Measurements from ENCODE around the gene CHST11.

CHST11 gene

DNA sequence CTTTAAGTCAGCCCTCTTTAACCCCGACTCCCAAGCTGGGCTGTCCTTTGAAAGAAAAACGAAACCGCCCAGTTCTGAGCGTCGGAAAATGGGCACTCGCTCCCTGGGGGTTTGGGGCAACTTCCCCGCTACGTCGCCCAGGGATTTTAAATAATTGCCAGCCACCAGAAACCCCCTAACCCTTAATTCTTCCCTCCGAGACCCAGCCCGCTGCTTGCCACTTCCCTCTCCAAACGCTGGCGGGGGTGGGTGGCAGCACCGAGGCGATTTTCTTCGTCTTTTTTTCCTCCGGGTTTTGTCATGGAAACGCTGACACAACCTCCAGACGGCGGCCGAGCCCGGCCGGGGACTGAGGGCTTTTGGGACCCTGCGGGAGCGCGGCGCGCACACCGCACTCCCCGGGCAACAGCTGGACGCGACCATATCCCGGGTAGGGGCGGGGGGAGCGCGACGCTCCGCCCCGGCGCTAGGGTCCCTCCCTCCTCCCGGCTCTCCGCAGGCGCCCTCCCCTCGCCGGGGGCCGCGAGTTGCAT lies at the start of gene CHST11:
Gene CHST11, plus strand, starts transcription at position 532 of the 533 bp plus-strand sequence.
- peak; percentile 65 for DNase-seq

DNA sequence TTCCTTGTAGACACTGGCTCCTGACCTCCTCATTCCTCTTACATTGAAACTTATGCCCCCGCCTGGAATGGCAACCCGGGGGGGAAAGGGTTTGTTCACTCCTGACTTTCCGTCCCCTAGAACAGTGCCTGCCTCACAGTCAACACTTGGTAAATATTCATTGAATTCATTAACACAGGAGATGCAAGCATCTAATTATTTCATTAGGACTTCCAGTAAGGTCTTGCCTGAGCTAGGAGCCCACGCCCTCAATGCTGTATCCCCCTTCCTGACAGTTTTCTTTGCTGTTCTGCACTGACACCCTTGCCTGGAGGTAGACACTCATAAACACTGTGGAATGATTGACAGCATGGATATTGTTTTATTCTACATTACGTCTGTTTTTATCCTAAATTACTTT lies 49.3 kb upstream of the CHST11 start:
- DNase-seq: no peak

DNA sequence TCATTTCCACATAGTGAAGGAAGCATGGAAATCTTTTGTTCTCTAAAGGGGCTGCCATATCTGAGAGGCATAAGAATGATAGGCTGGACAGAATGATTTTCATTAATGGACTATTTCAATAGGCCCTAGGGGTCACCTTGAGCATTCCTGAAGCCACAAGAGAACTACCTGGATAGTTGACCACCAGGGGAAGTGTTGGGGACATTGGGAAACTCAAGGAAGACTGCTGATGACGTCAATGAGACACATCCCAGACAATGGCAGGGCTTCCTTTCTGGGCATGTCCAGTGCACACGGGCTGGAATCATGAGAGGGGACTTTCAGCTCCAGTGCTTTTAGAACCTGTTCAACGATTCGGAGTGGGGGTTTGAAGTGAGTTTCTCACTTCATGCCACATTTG lies 48.8 kb upstream of the CHST11 start:
- no peak for DNase-seq

DNA sequence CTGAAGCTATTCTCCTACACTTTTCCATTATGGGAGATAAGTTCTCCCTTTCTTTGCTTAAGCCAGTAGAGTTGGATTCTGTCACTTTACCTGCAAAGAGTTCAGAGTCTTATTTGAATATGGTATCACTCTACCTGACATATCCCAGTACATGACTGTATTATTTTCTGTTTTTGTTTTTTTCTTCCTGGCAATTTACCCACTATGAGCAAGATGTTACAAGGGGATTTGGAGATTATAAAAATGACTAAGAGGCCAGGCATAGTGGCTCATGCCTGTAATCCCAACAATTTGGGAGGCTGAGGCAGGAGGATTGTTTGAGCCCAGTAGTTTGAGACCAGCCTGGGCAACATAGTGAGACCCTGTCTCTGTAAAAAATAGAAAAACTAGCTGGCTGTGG lies 46.4 kb upstream of the CHST11 start:
- DNase-seq: no peak

DNA sequence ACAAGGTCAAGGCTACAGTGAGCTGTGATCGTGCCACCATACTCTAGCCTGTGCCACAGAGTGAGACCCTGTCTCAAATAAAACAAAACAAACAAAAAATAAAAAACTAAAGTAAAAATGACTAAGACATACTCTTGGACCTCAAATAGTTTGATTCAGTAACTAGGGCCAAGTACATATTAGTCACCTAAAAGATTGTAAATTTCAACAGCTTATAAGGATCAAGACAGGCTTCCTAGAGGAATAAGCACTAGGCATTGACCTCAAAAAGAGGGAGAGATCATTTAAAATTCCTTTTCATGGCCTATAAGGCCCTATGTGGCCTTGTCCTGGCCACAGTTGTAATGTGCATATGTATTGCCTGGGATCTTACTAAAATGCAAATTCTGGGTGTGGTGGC lies 46.0 kb upstream of the CHST11 start:
- DNase-seq: no peak

DNA sequence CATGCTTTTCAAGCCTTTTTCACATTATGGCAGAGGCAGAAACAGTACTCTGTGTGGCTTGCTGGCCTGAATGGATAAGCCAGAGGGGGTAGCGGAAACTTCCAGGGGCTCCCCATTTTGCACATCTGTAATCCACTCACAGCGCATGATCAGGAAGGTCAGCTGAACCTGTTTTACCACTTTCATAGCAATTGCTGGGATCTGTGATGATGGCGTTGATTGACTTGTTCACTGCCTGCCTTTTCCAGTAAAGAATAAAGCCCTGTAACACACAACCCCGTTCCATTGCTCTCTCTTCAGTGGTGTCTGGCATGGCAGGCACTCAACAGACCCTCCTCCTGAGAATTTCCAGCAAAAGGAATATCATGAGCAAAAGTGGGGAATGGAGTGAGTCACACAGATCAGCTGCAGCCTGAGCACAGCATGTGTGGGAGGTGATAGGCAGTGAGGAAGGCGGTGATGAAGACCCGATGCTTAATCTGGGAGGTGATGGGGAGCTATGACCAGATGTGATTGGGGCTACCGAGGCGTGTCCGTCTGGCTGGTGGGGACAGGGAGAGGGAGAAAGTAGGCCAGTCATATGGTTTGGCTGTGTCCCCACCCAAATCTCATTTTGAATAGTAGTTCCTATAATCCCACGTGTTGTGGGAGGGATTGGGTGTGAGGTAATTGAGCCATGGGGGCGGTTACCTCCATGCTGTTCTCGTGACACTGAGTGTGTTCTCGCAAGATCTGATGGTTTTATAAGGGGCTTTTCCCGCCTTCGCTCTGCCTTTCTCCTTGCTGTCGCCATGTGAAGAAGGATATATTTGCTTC lies 44.7 kb upstream of the CHST11 start:
- DNase-seq: no peak

DNA sequence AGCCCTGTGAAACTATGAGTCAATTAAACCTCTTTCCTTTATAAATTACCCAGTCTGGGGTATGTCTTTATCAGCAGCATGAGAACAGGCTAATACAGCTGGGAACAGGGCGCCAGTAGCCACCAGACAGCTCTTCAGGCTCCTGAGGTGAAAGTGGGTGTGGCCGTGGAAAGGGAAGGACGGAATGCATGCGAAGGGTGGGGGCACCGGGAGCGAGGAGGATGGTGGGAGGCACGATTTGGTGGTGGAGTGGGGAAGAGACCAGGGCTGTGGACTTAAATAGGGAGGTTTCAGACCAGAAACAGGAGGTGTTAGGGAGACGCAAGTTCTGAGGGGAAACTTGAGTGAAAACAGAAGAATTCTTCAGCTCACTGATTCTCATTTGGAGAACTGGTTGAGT lies 44.1 kb upstream of the CHST11 start:
- DNase-seq: no peak

DNA sequence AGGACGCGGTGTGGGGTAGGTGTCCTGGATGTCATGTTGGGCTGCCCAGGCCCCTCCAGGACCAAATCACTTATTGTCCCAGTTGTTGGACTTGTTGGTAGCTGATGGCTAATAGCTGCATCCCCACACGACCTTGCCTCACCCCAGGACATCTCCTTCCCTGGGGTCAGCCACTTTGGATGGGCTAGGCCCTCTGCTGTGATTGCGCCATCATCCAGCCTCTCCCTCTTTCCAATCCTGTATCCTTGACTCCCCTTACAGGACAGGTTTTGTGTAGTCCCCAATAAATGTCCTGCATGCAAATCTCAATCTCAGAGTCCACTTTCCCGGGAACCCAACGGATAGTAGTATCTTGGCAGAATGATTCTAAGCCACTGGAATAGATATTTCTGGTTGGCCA lies 43.4 kb upstream of the CHST11 start:
- DNase-seq: no peak

DNA sequence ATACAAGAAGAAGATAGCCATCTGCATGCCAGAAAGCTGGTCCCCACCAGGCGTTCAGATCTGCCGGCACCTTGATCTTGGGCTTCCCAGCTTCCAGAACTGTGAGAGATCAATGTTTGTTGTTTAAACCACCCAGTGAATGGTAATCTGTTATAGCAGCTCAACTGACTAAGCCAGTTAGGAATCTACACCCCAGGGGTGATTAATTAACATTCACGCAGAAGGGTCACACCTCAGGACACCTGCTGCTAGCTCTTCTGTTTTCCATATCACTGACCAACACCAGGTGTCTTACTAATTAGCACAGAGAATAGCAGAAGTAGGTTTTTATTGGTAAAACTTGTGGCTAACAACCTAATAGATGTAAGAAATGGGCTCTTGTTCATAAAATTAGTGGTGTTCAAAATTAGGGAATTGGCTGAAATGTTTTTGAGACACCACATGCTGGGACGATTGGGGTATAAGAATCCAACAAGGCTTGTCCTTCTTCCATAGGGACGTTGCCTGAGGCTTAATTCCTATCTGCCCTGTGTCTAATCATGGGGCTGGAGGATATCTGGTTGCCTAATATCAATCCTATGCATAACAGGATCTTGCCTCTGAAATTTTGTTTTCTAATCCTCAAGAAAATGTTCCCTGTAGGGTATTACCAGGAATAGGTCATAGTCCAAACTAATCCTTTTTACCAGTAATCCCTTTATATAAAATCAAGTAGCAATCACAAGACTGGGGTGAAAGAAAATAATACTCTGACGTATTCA lies 42.0 kb upstream of the CHST11 start:
- DNase-seq: peak; percentile 8

DNA sequence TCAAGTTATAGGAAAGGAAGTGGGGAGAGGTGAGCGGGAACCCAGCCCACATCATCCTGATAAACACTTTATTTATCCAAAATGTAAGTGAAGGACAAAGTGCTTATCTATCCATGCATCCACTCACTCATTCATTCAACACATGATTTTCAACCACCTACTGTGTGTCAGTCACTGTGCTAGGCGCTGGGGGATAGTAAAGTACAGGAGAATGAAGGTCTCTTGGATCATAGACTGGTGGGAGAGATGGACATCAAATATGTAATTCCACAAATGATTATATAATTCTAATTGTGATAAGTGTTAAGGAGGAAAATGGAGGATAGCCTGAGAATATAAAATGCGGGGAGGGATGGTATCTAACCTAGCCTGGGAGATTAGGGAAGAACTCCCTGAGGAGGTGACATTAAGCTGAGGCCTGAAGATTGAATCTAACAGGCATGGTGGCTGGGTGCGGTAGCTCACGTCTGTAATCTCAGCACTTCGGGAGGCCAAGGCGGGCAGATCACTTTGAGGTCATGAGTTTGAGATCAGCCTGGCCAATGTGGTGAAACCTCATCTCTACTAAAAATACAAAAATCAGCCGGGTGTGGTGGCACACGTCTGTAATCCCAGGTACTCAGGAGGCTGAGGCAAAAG lies 41.3 kb upstream of the CHST11 start:
- DNase-seq: no peak

DNA sequence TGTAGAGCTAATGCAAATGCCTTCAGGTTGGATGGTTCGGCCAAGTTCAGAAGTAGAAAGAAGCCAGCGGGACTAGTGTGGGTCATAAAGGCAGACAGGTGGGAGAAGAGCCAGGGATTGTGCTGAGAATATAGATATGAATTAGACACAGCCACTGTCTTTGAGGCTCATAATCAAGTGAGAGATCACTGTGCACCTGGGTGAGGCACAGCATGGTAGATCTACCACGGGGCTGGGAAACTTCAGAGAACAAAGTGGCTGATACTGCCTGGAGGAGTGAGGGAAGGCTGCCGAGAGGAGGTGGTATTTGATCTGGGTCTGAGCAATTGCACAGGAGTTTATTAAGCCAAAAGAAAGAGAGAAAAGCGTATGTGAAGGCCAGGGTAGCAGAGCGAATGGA lies 40.6 kb upstream of the CHST11 start:
- DNase-seq: no peak

DNA sequence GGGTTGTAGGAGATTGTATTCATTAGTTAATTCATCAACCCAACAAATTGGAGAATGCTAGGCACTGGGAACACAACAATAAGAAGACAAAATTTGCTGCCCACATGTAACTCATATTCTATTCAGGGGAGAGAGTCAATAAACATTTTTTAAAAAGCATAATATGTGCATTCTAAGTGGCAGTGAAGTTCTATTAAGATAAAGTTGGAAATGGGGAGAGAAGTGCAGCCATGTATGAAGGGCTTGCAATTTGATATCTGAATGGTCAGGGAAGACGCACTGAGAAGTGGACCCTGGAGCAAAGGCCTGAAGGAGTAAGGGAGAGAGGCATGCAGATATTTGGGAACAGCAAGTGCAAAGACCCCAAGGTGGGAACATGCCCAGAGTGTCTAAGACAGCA lies 40.2 kb upstream of the CHST11 start:
- no peak for DNase-seq

DNA sequence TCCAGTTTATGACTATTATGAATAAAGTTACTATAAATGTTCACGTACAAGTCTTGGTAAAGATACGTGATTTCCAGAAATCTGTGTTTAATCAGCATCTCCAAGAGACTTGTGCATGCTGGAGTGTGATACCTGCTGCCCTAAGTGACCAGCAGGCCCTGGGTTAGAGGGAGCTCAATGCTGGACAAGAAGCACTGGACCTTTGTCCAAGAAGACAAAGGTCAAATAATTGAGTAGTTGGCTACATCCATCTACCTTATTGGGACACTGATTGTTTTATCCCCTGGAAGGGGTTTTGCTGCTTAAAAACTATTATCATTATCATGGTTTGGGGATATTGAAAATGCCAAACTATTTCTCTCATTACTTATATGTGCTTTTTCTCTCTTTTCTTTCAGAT lies 37.0 kb upstream of the CHST11 start:
- no peak for DNase-seq

DNA sequence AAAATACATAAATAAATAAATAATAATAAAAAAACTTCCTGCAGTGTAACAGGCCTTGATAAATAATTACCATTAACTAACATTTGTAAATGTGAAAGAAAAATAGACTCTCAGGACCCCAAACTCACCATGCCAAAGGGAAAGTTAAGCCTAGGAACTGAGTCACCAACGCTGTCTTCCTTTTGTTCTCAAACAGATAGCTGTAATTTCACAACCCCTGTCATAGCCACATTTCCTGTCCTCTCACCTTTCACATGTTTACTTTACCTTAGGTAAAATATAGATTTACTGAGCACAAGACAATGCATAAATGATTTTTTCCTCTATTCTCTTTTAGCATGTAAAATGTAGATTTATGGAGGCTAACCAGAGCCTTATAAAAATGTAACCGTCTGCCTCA lies 35.9 kb upstream of the CHST11 start:
- DNase-seq: no peak

DNA sequence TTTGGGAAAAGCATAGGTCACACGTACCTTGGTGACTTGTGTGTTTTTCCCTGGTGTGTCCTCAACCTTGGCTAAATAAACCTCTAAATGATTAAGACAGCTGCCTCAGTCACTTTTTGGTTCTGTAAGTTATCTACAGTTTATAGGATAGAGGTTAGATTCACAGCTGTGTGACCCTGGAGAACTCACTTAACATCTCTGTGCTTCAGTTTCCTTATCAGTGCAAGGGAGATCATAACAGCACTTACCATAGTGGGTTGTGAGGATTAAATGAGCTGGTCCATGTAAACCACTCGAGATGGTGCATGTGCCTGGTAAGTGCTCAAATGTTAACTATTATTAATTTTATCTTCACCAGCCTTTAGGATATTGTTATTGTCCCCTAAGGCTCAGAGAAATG lies 35.4 kb upstream of the CHST11 start:
- no peak for DNase-seq

DNA sequence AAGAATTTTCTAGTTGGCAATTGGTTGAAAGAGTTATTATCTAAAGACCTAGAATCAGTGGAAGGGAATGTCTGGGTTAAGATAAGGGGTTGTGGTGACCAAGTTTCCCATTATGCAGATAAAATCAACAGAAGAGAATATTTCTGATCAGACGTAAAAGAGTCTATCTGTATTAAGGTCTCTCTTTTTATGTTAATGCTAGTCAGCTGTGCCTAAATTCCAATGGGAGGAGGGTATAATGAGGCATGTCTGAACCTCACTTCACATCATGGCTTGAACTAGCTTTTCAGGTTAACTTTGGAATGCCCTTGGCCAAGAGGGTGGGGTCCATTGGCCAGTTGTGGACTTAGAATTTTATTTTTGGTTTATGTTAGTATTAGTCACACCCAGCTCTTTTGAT lies 34.3 kb upstream of the CHST11 start:
- no peak for DNase-seq

DNA sequence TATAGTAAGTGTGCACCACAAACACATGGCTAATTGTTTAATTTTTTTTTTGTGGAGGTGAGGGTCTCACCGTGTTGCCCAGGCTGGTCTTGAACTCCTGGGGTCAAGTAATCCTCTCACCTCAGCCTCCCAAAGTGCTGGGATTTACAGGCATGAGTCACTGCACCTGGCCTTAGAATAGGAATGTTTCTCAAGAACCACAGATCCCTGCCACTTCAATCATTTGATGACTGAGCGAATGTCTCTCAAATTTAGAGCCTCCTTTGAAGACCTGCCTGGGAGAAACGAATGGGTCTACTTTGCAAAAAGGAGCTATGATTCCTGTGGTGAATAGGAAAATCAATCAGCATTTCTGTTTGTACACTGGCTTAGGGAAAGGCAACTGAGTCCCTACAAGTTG lies 33.5 kb upstream of the CHST11 start:
- DNase-seq: no peak

DNA sequence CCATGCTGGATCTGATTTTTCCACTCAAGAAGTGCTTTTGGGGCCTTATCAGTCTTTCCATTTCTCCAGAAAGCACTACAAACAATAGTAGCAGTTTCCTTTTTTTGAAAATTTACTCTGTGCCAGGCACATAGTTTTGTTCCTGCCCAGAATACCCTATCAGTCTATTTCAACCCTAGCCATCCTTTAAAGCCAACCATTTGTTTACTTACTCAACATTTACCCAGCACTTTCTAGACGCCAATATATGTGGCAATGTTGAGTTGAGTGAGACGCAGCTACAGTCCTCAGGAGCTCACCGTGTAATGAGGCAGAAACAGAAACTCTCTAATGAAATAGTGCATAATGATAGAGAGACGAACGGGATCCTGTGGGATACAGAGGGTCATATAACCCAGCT lies 32.9 kb upstream of the CHST11 start:
- DNase-seq: no peak

DNA sequence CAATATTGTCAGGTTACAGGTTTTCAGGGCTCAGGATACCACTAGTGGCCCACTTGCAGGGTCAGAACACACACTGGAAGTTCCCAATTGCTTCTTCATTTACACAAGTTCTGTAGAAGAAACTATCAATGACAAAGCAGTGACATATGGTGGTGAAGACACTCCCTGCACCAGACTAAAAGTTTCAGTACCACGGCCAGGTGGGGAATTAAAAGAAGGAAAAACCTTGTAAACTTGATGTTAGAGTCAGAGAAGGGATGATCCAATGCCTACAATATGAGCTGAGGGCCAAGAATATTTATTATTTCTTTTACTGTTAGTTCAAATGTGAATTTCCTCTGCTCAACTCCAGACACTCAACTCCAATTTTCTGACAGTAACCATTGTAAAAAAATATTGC lies 31.8 kb upstream of the CHST11 start:
- no peak for DNase-seq

DNA sequence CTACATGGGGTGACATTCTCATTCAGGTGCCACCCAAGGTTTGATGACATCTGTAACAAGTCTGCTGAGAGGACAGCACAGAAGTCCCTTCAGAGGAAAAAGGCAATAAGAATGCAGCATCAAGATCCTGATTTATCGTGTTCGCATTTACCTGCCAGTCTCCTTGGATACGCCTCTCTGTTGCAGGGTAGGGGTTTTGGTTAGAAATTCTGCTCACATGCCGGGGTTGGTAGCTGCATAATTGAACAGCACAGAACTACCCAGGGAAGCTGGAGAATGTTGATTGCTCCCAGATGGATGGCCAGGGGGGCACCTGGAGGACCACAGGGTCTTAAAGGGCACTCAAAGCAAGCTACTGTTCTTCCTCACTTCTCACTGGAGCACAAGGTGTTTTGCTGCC lies 31.1 kb upstream of the CHST11 start:
- no peak for DNase-seq

DNA sequence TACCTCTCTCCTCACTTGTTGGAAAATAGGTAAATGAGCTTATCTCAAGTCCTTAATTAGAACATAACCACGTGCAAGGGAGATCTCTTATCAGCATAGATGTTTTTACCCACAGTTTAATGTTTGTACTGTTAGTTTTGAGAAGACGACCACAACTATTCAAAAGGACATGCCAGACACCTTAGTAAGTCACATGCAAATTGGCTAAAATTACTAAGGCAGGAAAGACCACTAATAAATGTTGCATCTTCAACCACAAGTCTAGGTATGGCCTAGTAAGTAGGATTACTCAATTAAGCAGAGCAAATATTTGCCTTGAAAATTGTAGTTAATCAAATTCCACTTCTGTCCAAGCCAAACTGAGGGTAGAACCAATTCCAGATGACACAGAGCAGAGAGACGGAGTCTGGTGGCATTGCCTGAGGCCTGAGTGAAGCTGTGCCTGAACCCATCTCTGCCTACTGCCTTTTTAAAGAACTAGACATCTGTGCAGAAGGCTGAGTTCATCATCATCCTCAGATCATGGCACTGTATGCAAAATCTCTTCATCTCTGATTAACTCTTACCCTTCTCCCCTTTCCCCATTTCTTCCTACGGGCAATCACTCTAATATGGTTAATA lies 29.7 kb upstream of the CHST11 start:
- no peak for DNase-seq

DNA sequence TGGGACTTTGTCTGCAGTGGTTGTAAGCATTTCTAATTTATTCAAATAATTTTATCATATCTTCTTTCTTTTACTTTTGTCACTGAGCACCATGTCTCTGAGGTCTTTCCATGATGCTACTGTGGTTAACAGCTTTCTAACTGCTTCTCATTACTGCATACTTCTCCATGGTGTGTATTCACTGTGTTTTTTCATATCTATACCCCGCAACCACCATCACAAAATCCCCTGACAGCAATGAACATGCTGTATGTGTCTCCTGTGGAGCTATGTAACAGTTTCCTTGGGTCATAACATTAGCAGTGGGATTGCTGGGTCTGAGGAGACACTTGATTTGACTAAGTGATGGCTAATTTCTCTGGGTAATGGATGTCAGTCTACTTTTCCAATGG lies 29.2 kb upstream of the CHST11 start:
- no peak for DNase-seq

DNA sequence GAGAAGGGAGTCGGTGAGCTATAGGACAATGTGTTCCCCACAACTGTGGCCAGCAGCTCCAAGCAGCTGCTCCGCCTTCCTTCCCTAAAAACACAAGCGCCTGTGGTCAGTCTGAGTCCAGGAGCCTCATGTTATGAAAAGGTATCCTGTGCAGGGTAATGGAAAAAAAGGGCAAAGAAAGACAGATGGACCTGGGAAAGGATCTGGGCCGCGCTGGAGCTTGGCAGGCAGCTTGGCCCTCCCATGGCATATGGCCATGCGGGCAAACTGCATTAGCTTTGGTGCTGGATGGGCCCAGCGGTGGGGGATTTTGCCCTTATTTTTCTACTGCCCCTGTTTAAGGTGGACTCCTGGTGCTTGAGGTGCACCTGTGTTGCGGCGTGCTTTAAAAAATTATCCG lies 23.7 kb upstream of the CHST11 start:
- no peak for DNase-seq
